ENCODE data around the gene CEP63. TPM values are rescaled to one million over a fixed set of nuclear protein-coding genes. Genes with fewer than 3 reads are reported as not detected.

Gene CEP63
- total and polyA plus RNA-seq, 2 experiments from 2014 or later, result 15.1 to 53.9 TPM

DNA sequence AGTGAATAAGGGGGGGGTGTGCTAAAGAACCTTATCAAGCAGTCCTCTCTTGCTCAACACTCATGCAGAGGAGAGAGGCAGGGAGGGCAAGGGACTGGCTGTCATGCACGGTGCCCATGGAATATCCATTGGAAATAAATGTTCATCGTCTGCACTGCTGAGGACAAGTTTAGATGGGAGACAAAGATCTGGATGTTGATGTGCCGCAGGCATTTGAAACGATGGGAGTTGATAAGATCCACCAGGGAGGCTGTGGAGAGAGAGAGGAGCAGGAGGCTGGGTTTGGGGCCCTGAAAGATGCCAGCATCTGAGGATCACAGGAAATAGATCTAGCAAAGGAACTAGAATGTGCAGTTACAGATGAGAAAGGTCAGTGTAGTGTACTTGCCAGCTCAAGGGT, 76.2 kb downstream of the CEP63 start:
- H3K36me3 Mint-ChIP-seq (ENCODE audit: low read depth), result no peaks in the 10 kb centered on the region; the same call in 2 of the 3 replicates
- peaks cover 6% of the 10 kb centered on the region for H3K27me3 Mint-ChIP-seq (ENCODE audit: insufficient read depth, low read depth, poor library complexity)
- Histone ChIP-seq H3F3A (replicated peaks; ENCODE audit: low read depth) (no peaks in the 10 kb centered on the region), H3K4me2 (no peak overlapping the region), H3K4me3 (no peak overlapping the region), H3K36me3 (ENCODE audit: insufficient read depth) (no peaks in the 10 kb centered on the region), H3K79me2 (replicated peaks; ENCODE audit: insufficient read depth) (no peaks in the 10 kb centered on the region), H3K27me3 (ENCODE audit: insufficient read depth) (no peaks in the 10 kb centered on the region), H4K20me1 (replicated peaks; ENCODE audit: insufficient read depth) (no peaks in the 10 kb centered on the region), H3K4me1 (ENCODE audit: insufficient read depth) (no peaks in the 10 kb centered on the region; the same call in 1 of the 2 replicates), H2AFZ (no peak overlapping the region), H3K9me2 (ENCODE audit: insufficient read depth) (0 out of 2 replicates have a peak, but pooled peaks cover 2% of the 10 kb centered on the region), H3K27ac (ENCODE audit: low read depth) (no peak overlapping the region)
- TF ChIP-seq NANOG (IDR thresholded peaks at IDR 0.05; ENCODE audit: borderline replicate concordance) (no peak), ZNF114 (CRISPR knock-in tag; IDR thresholded peaks at IDR 0.05) (no peak), CREB1 (CRISPR knock-in tag; IDR thresholded peaks at IDR 0.05; ENCODE audit: low read depth) (no peak), JUNB (IDR thresholded peaks at IDR 0.05; ENCODE audit: unreplicated experiment) (no peak), EZH2 (IDR thresholded peaks at IDR 0.05; ENCODE audit: low read depth, unreplicated experiment) (no peak), STAT1 (IDR thresholded peaks at IDR 0.05; ENCODE audit: unreplicated experiment) (no peak)
- TF ChIP-seq, protein P1, sequence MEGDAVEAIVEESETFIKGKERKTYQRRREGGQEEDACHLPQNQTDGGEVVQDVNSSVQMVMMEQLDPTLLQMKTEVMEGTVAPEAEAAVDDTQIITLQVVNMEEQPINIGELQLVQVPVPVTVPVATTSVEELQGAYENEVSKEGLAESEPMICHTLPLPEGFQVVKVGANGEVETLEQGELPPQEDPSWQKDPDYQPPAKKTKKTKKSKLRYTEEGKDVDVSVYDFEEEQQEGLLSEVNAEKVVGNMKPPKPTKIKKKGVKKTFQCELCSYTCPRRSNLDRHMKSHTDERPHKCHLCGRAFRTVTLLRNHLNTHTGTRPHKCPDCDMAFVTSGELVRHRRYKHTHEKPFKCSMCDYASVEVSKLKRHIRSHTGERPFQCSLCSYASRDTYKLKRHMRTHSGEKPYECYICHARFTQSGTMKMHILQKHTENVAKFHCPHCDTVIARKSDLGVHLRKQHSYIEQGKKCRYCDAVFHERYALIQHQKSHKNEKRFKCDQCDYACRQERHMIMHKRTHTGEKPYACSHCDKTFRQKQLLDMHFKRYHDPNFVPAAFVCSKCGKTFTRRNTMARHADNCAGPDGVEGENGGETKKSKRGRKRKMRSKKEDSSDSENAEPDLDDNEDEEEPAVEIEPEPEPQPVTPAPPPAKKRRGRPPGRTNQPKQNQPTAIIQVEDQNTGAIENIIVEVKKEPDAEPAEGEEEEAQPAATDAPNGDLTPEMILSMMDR (conservative IDR thresholded peaks at IDR 0.05; ENCODE audit: low read depth in 2 of 2), result no peak
- TF ChIP-seq, protein P2, sequence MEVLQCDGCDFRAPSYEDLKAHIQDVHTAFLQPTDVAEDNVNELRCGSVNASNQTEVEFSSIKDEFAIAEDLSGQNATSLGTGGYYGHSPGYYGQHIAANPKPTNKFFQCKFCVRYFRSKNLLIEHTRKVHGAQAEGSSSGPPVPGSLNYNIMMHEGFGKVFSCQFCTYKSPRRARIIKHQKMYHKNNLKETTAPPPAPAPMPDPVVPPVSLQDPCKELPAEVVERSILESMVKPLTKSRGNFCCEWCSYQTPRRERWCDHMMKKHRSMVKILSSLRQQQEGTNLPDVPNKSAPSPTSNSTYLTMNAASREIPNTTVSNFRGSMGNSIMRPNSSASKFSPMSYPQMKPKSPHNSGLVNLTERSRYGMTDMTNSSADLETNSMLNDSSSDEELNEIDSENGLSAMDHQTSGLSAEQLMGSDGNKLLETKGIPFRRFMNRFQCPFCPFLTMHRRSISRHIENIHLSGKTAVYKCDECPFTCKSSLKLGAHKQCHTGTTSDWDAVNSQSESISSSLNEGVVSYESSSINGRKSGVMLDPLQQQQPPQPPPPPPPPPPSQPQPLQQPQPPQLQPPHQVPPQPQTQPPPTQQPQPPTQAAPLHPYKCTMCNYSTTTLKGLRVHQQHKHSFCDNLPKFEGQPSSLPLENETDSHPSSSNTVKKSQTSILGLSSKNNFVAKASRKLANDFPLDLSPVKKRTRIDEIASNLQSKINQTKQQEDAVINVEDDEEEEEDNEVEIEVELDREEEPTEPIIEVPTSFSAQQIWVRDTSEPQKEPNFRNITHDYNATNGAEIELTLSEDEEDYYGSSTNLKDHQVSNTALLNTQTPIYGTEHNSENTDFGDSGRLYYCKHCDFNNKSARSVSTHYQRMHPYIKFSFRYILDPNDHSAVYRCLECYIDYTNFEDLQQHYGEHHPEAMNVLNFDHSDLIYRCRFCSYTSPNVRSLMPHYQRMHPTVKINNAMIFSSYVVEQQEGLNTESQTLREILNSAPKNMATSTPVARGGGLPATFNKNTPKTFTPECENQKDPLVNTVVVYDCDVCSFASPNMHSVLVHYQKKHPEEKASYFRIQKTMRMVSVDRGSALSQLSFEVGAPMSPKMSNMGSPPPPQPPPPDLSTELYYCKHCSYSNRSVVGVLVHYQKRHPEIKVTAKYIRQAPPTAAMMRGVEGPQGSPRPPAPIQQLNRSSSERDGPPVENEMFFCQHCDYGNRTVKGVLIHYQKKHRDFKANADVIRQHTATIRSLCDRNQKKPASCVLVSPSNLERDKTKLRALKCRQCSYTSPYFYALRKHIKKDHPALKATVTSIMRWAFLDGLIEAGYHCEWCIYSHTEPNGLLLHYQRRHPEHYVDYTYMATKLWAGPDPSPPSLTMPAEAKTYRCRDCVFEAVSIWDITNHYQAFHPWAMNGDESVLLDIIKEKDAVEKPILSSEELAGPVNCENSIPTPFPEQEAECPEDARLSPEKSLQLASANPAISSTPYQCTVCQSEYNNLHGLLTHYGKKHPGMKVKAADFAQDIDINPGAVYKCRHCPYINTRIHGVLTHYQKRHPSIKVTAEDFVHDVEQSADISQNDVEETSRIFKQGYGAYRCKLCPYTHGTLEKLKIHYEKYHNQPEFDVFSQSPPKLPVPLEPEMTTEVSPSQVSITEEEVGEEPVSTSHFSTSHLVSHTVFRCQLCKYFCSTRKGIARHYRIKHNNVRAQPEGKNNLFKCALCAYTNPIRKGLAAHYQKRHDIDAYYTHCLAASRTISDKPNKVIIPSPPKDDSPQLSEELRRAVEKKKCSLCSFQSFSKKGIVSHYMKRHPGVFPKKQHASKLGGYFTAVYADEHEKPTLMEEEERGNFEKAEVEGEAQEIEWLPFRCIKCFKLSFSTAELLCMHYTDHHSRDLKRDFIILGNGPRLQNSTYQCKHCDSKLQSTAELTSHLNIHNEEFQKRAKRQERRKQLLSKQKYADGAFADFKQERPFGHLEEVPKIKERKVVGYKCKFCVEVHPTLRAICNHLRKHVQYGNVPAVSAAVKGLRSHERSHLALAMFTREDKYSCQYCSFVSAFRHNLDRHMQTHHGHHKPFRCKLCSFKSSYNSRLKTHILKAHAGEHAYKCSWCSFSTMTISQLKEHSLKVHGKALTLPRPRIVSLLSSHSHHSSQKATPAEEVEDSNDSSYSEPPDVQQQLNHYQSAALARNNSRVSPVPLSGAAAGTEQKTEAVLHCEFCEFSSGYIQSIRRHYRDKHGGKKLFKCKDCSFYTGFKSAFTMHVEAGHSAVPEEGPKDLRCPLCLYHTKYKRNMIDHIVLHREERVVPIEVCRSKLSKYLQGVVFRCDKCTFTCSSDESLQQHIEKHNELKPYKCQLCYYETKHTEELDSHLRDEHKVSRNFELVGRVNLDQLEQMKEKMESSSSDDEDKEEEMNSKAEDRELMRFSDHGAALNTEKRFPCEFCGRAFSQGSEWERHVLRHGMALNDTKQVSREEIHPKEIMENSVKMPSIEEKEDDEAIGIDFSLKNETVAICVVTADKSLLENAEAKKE (CRISPR knock-in tag; IDR thresholded peaks at IDR 0.05), result no peak
- TF ChIP-seq, protein P3, sequence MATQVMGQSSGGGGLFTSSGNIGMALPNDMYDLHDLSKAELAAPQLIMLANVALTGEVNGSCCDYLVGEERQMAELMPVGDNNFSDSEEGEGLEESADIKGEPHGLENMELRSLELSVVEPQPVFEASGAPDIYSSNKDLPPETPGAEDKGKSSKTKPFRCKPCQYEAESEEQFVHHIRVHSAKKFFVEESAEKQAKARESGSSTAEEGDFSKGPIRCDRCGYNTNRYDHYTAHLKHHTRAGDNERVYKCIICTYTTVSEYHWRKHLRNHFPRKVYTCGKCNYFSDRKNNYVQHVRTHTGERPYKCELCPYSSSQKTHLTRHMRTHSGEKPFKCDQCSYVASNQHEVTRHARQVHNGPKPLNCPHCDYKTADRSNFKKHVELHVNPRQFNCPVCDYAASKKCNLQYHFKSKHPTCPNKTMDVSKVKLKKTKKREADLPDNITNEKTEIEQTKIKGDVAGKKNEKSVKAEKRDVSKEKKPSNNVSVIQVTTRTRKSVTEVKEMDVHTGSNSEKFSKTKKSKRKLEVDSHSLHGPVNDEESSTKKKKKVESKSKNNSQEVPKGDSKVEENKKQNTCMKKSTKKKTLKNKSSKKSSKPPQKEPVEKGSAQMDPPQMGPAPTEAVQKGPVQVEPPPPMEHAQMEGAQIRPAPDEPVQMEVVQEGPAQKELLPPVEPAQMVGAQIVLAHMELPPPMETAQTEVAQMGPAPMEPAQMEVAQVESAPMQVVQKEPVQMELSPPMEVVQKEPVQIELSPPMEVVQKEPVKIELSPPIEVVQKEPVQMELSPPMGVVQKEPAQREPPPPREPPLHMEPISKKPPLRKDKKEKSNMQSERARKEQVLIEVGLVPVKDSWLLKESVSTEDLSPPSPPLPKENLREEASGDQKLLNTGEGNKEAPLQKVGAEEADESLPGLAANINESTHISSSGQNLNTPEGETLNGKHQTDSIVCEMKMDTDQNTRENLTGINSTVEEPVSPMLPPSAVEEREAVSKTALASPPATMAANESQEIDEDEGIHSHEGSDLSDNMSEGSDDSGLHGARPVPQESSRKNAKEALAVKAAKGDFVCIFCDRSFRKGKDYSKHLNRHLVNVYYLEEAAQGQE (IDR thresholded peaks at IDR 0.05; ENCODE audit: unreplicated experiment), result no peak
- DNase-seq (ENCODE audit: low spot score) (no peak), ATAC-seq (no peak)
- peaks cover 11% of the 10 kb centered on the region for H3K4me1 Mint-ChIP-seq
- no peak overlapping the region for H3K4me3 Mint-ChIP-seq
- H3K27ac Mint-ChIP-seq, result no peak overlapping the region
- H3K9me3 Mint-ChIP-seq, result no peaks in the 10 kb centered on the region
